Nucleus accumbens (tissue), 56 donors: ENCODE results near the gene MYCBPAP.

Source experiments
- DNase-seq, 56 donors: peaks; one replicate each; lab custom pipeline; 2025; lab: John Stamatoyannopoulos, UW

The MYCBPAP gene

DNA sequence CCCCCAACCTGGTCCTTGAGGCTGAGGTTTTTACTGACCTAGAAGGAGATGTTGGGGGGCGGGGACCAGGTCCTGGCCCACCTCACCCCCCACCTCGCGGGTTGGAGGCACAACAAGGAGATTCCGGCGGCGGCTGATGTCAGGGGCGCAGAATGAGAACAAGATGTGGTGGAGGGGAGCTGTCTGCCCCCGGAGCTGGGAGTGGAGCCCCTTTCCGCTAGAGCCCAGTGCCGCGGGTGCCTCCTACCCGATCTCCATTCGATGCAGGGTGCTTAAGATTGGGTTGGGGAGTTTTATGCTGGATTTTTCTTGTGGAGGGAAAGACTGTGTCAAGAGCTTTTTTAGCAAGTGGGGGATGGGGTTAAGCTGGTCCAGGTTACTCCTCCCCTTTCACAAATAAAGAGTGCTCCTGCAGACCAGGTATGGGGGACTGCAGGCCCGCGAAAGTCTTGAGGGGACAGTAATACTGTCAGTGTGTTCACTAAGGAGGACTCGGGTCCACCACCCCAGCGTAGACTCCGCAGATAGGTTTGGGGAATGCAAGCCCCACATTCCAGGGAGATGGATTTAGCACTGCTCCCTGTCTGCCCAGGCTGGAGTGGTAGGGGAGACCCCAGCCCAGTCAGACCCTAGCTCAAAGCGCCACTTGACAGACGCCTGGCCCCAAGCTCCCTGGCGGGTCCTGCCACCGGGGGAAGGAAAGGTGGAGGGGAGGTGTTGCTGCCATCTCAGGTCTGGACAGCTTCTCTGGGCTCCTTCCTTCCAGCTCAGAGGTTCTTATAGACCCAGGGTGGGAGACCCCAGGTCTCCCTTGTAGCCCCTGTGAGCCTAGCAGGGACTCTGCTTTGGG is 54.2 kb downstream of the MYCBPAP start:
- DNase-seq, result no peak

DNA sequence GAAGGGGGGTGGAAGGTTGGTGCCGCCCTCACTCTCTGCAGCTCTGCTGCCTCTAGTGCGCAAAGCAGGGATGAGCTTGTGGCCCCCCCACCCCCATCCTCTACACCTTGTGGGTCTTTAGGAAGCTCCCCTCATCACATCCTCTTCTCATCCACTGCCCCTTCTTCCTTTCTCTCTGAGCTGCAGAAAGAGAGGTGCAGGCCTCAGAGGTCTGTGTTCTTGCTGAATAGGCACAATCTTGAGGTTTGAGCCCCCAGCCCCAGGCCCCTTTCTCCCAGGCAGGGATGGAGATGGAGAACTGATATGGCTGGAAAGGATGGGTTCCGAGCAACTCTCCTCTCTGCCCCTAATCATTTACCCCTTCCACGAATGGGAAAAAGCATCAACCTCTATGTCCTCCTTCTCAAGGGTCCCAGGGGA is 54.9 kb downstream of the MYCBPAP start:
- DNase-seq, result peak in 1 of 56 donors; percentile 16

DNA sequence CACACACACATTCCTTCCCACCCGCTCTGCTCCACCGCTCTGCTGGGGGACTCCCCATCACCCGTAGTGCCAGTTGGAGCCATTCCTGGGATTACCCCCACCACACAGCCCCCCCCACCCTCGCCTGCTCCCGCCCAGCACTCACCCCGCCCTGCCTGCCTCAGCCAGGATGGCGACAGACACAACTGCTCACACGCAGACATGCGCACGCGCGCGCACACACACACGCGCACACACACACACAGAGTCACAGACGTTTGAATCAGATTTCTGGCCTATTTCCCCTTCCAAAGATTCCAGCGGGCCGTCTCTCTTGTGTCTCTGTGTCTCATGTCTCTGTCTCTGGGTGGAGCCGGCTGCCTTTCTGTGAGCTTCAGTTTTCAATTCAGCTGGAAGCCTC is 56.7 kb downstream of the MYCBPAP start:
- DNase-seq, result peak in 36 of 56 donors; percentile 2 to 77 (median 31)

DNA sequence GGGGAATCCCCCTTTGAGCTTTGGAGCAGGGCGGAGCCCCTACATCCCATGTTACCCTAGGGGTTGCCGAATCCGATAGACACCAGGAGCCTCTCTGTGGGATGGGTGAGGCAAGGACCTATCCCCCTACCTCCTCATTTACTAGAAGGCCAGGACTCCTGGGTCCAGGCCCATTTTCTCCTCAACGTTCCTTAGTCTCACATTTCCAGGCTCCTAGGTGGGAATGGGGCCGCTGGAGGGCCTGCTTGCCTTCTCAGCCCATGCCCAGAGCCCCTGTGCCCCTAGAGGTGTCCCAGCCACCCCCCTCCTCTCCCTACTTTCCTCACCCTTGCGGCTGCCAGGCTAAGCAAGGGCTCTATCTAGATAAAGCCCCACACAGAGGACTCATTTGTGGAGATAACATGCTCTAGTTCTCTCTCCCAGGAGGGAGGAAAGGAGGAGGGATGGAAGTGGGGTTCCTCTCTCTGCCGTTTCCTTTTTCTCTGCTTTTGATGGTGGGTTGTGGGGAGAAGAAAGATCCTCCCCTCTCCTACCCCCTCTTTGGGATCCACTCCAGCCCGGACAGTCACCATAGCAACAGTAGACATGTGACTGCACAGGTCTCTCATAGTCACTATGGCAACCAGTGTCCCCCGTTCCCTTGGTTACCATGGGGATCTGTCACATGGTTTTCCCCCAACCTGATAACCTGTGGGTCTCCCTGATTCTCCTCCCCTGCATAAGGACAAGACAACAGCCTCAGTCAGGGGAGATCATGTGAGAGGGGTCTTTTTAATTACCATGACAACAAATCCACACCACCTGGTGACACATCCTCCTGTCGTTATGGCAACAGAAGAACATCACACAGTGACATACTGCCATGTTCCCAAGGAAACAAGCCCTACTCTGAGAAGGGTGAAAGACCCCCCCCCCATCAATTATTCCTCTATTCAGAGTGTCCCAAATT is 57.4 kb downstream of the MYCBPAP start:
- DNase-seq, result peak in 43 of 56 donors; percentile 11 to 89 (median 54)

DNA sequence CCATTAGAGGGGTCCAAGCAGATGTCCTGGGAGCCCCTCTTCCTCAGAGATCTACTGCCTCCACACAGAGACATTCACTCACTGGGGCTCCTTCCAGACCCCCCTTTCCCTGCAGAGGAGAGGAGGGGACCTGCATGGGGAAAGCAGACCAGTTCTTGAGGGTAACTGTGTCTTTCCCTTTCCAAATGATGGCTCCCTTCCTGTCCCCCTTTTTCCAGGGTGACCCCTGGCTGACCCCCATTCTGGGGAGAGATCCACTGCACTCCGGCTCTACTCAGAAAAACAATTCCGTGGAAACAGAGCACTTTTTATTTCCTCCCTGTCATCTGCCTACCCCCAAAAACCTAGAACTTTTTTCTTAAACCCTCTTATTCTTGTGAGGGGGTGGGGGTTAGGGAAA is 58.6 kb downstream of the MYCBPAP start:
- DNase-seq, result no peak

DNA sequence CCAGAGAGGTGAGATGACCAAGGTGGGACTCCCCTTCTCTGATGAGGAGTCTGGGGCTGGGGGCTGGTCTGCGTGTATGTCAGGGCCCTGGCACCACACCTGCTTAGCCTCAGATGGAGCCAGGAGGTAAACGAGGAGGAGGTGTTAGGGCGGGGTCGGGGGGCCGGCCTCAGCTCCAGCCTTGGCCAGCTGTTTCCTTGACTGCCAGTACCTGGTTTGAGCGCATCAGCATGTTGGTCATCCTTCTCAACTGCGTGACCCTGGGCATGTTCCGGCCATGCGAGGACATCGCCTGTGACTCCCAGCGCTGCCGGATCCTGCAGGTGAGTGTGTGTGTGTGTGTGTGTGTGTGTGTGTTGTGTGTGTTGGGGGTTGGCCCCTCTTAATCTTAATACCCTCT is 60.4 kb downstream of the MYCBPAP start:
- DNase-seq, result no peak

- DNase-seq, result no peak
These were observed 61.4 kb downstream of the MYCBPAP start for GRCh38 chr17:50569592-50569991.

- no peak for DNase-seq
These were observed 61.8 kb downstream of the MYCBPAP start for GRCh38 chr17:50570032-50570431.

GRCh38 chr17:50570528-50570927 is 62.3 kb downstream of the MYCBPAP start:
- DNase-seq, result no peak

DNA sequence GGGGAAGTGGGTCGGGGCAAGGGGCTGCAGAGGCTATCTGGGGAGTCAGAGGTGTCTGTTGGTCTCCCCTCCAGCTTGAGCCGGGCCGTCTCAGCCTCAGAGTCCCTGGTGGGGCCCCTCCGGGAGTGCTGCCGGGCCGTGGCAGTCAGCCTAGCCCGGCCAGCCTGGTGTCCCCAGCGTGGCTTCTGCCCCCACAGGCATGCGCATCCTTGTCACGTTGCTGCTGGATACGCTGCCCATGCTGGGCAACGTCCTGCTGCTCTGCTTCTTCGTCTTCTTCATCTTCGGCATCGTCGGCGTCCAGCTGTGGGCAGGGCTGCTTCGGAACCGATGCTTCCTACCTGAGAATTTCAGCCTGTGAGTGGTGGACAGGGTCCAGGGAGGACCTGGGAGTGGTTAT is 63.4 kb downstream of the MYCBPAP start:
- no peak for DNase-seq

DNA sequence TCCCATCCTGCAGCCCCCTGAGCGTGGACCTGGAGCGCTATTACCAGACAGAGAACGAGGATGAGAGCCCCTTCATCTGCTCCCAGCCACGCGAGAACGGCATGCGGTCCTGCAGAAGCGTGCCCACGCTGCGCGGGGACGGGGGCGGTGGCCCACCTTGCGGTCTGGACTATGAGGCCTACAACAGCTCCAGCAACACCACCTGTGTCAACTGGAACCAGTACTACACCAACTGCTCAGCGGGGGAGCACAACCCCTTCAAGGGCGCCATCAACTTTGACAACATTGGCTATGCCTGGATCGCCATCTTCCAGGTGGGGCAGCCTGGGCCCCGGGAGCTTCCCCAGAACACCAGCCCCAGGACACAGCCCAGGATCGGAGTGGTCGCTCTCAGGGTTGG is 64.3 kb downstream of the MYCBPAP start:
- DNase-seq, result no peak

DNA sequence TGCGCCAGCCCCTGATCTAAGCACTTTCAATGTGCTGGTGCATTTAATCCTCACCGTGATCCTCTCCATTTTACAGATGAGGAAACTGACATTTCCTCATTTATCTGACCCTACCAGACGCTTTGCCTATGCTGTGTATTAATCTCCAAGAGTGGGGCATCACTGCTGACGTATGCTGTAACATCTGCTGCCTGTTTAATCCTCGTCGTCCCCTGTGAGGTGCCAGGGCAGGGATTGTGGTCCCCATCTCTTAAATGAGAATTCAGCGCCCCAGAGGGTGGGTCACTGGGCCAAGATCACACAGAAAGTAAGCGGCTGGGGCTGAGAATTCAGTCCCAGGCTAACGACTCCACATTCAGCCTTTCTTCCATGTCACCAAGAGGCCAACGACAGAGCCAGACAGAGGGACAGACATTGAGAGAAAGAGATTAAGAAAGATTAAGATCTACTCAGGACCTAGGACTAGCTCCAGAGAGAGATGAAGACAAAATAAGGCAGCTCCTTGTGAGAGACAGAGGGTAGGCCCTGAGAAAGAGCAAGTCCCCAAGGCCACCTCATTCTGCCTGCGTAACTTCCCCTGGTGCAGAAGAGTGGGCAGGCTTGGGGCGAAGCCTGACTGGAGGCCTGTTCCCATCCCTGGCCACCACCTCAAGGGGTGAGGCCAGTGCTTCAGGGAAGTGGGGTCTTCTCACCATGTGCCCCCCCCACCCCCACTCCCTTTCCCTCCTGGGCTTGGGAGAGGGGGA is 65.8 kb downstream of the MYCBPAP start:
- DNase-seq, result no peak

GRCh38 chr17:50575581-50576210 is 67.5 kb downstream of the MYCBPAP start:
- no peak for DNase-seq

- DNase-seq, result peak in 1 of 56 donors; percentile 3
These were observed 68.6 kb downstream of the MYCBPAP start for GRCh38 chr17:50576864-50577263.

DNA sequence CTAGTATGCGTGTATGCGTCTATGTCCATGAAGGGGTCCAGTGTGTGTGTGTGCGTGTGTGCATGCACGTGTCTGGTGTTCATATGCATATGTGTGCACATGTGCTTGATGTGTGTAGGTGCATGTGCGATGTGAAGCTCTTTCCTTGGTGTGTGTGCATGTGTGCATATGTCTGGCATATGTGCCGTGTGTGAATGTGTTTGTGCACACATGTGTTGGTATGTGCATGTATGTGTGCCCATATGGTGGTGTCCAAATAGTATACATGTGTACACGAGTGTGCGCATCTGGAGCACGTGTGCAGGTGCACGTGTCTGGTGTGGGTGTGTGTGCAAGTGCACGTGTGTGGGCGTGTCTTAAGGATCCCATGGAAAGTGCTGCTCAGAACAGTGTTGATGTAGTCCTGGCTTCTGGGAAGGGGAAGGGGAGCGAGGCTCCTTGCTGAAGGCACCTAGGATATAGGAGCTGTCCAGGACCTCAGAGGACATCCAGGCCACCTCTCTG is 69.3 kb downstream of the MYCBPAP start:
- DNase-seq, result no peak

- no peak for DNase-seq
These were observed 69.9 kb downstream of the MYCBPAP start for GRCh38 chr17:50578173-50578572.

GRCh38 chr17:50579399-50579798 is 71.2 kb downstream of the MYCBPAP start:
- no peak for DNase-seq

DNA sequence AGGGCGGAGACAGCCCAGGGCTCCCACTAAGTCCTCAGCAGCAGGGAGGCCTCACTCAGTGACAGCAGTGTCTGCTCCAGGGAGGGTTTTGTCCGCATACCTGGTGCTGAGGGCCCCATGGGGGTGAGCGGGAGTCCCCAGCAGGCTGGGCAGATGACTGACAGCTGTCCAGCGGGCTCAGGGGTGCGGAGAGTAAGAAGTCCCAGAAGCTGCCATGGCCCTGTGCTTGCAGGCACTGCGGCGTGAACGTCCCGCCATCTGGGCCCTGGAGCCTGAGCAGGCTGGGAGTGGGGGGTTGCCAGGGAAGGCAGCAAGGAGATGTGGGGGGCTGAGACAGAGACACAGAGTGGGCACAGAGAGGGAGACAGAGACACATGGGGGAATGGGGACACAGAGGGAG is 72.4 kb downstream of the MYCBPAP start:
- no peak for DNase-seq
